OCI-LY1 (cell line): ENCODE results near the gene RBM26.

ENCODE experiments used
- H2AFZ ChIP-seq: fragments of 200-600 bp; sonication (generic), shearing (Covaris generic); 2 replicates; pipeline ENCODE4 v1.6.0; 2014; ENCODE audit warnings: antibody characterized with exemption, mild to moderate bottlenecking, low read length
- H3F3A ChIP-seq: fragments of 200-600 bp; sonication (generic), shearing (Covaris generic); 2 replicates; pipeline ENCODE4 v1.6.0; 2014; ENCODE audit warnings: mild to moderate bottlenecking, antibody characterized with exemption, low read length, moderate library complexity; ENCODE audit not compliant: insufficient read depth
- H3K27ac ChIP-seq: fragments of 200-600 bp; sonication (generic); 2 replicates; pipeline ENCODE4 v1.5.1; 2014; ENCODE audit warnings: low read length, mixed run types, mild to moderate bottlenecking, low read depth; ENCODE audit not compliant: poor library complexity, severe bottlenecking
- H3K27me3 ChIP-seq: fragments of 200-600 bp; sonication (generic); 2 replicates; pipeline ENCODE4 v1.6.0; 2014; ENCODE audit warnings: antibody characterized with exemption, mild to moderate bottlenecking, low read length, moderate library complexity; ENCODE audit not compliant: insufficient read depth
- H3K36me3 ChIP-seq: fragments of 200-600 bp; sonication (generic); 2 replicates; pipeline ENCODE4 v1.6.1; 2014; ENCODE audit warnings: mild to moderate bottlenecking, antibody characterized with exemption, low read length, moderate library complexity, mixed read lengths; ENCODE audit not compliant: insufficient read depth
- H3K4me1 ChIP-seq: fragments of 200-600 bp; sonication (generic); 2 replicates; pipeline ENCODE4 v1.5.1; 2014; ENCODE audit warnings: mild to moderate bottlenecking, low read length, moderate library complexity; ENCODE audit not compliant: insufficient read depth, severe bottlenecking
- H3K4me2 ChIP-seq: fragments of 200-600 bp; sonication (generic), shearing (Covaris generic); 2 replicates; pipeline ENCODE4 v1.6.1; 2014; ENCODE audit warnings: low read length
- H3K4me3 ChIP-seq: fragments of 200-600 bp; sonication (generic); 2 replicates; pipeline ENCODE4 v1.5.1; 2014; ENCODE audit warnings: low read length, low read depth, mild to moderate bottlenecking, mixed read lengths; ENCODE audit not compliant: poor library complexity, severe bottlenecking
- H3K79me2 ChIP-seq: fragments of 200-600 bp; shearing (Covaris generic); 2 replicates; pipeline ENCODE4 v1.6.1; 2016; ENCODE audit warnings: mixed run types, low read length, mixed read lengths; ENCODE audit not compliant: insufficient read depth
- H3K9ac ChIP-seq: fragments of 200-600 bp; sonication (generic), shearing (Covaris generic); 2 replicates; pipeline ENCODE4 v1.6.1; 2014; ENCODE audit warnings: mild to moderate bottlenecking, low read length, mixed read lengths
- H3K9me2 ChIP-seq: fragments of 200-600 bp; sonication (generic), shearing (Covaris generic); 2 replicates; pipeline ENCODE4 v1.6.1; 2014; ENCODE audit warnings: low read depth, mild to moderate bottlenecking, low read length, mixed read lengths
- H3K9me3 ChIP-seq: fragments of 200-600 bp; shearing (Covaris generic); 2 replicates; pipeline ENCODE4 v1.6.1; 2014; ENCODE audit warnings: low read length, mixed read lengths
- H4K20me1 ChIP-seq: fragments of 200-600 bp; sonication (generic), shearing (Covaris generic); 2 replicates; pipeline ENCODE4 v1.6.0; 2016; ENCODE audit warnings: mild to moderate bottlenecking, low read length; ENCODE audit not compliant: insufficient read depth
- CTCF ChIP-seq: fragments of 200-600 bp; sonication (generic), shearing (Covaris generic); IDR thresholded peaks from 2 replicates; pipeline ENCODE4 v1.5.1; 2017; ENCODE audit warnings: mild to moderate bottlenecking, antibody characterized with exemption, low read length, moderate library complexity, mixed read lengths
- EZH2 ChIP-seq: fragments of 200-600 bp; sonication (generic), shearing (Covaris generic); IDR thresholded peaks from 2 replicates; pipeline ENCODE4 v1.8.0; 2017; ENCODE audit warnings: borderline replicate concordance, mixed run types, mild to moderate bottlenecking, antibody characterized with exemption, low read length, moderate library complexity, mixed read lengths

RBM26 gene

GRCh38 chr13:79427883-79428282 is 21.8 kb upstream of the RBM26 start:
- no peak overlapping the region for H2AFZ ChIP-seq

DNA sequence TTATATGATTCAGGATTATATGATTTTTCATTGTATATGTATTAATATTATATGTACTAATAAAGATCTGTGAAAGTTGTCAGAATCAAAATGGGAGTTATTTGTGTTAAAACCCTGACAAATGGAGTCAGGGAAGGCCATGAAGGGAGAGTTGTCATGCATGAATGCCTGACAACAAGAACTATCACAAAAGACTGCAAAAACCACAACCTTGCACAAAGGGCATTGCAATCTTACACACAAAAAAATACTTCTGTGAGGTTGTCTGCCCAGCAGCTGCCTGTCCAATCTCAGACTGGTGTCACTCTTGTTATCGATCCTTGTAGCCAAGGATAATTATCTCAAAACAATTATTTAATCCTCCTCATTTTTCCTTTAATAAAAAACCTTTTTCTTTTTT is 21.2 kb upstream of the RBM26 start:
- H3K27ac ChIP-seq, result peak overlapping the region; percentile 18
- no peak overlapping the region for H3K4me3 ChIP-seq
- H3K79me2 ChIP-seq, result no peaks in the 10 kb centered on the region
- peaks cover 15% of the 10 kb centered on the region for H3K4me1 ChIP-seq
- no peaks in the 10 kb centered on the region for H3K9me3 ChIP-seq
- H3F3A ChIP-seq, result 0 out of 2 replicates have a peak, but pooled peaks cover 3% of the 10 kb centered on the region
- no peak for TF ChIP-seq CTCF
- no peak for TF ChIP-seq EZH2
- no peaks in the 10 kb centered on the region for H3K27me3 ChIP-seq
- no peaks in the 10 kb centered on the region for H3K36me3 ChIP-seq
- no peak overlapping the region for H3K9ac ChIP-seq
- no peaks in the 10 kb centered on the region for H3K9me2 ChIP-seq
- H2AFZ ChIP-seq, result no peak overlapping the region
- H4K20me1 ChIP-seq, result no peaks in the 10 kb centered on the region
- H3K4me2 ChIP-seq, result peak overlapping the region; percentile 27; the same call in 1 of the 2 replicates

More at GRCh38 chr13:79427883-79428282, 21.8 kb upstream of the RBM26 start:
- Histone ChIP-seq H3K79me2 (no peaks in the 10 kb centered on the region), H3K9ac (no peak overlapping the region), H3K36me3 (no peaks in the 10 kb centered on the region), H3K27ac (no peak overlapping the region), H3K4me1 (peaks cover 15% of the 10 kb centered on the region), H3K4me3 (no peak overlapping the region), H3F3A (0 out of 2 replicates have a peak, but pooled peaks cover 3% of the 10 kb centered on the region), H3K4me2 (peak overlapping the region; percentile 27; the same call in 1 of the 2 replicates), H3K9me3 (no peaks in the 10 kb centered on the region), H3K27me3 (no peaks in the 10 kb centered on the region), H4K20me1 (no peaks in the 10 kb centered on the region), H3K9me2 (no peaks in the 10 kb centered on the region)
- TF ChIP-seq EZH2 (no peak), CTCF (no peak)

DNA sequence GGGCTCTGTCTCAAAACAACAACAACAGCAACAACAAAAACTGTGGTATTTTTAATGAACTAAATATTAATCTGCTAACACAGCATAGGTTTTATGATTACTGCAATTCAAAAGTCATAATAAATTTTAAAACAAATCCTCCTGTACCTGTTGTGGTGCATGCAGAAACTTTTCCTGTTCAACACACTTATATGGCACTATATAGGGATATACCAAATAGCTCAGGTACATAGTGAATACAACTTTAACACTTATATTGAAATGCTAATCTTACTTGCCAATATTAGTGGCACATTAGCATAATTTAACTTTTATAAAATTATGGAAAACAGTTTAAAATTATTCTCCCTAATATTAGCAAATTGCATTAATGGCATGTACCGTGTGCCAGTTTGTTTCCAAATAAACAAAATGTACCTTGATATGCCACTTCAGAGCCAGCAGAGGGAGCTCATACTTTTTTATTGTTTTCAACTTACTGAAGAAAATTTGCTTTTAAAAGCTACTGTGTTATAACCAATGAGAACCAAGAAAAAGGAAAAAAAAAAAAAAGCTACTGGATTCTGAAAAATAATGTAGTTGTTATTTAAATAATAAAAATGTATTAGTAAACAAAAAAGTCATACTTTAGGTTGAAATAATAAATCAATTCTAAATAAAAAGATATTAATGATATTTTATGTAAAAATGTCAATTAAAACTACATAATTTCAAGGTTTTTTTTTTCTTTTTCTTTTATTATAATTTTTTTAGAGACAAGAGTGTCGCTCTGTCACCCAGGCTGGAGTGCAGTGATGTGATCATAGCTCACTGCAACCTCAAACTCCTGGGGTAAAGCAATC is 18.0 kb upstream of the RBM26 start:
- no peaks in the 10 kb centered on the region for H3K36me3 ChIP-seq

More for the DNA sequence above, 18.0 kb upstream of the RBM26 start:
- no peaks in the 10 kb centered on the region for H3K79me2 ChIP-seq
- H3K4me2 ChIP-seq, result no peak overlapping the region
- no peak overlapping the region for H3K9ac ChIP-seq
- H3F3A ChIP-seq, result 0 out of 2 replicates have a peak, but pooled peaks cover 3% of the 10 kb centered on the region
- H4K20me1 ChIP-seq, result no peaks in the 10 kb centered on the region
- H3K9me3 ChIP-seq, result no peaks in the 10 kb centered on the region
- no peak overlapping the region for H2AFZ ChIP-seq
- H3K9me2 ChIP-seq, result no peaks in the 10 kb centered on the region
- no peak overlapping the region for H3K4me3 ChIP-seq
- peaks cover 15% of the 10 kb centered on the region for H3K4me1 ChIP-seq
- TF ChIP-seq EZH2, result no peak
- TF ChIP-seq CTCF, result peak; percentile 71
- no peak overlapping the region for H3K27ac ChIP-seq
- no peaks in the 10 kb centered on the region for H3K27me3 ChIP-seq
